ENCODE measurements around the gene RTN4RL1.

The RTN4RL1 gene

DNA sequence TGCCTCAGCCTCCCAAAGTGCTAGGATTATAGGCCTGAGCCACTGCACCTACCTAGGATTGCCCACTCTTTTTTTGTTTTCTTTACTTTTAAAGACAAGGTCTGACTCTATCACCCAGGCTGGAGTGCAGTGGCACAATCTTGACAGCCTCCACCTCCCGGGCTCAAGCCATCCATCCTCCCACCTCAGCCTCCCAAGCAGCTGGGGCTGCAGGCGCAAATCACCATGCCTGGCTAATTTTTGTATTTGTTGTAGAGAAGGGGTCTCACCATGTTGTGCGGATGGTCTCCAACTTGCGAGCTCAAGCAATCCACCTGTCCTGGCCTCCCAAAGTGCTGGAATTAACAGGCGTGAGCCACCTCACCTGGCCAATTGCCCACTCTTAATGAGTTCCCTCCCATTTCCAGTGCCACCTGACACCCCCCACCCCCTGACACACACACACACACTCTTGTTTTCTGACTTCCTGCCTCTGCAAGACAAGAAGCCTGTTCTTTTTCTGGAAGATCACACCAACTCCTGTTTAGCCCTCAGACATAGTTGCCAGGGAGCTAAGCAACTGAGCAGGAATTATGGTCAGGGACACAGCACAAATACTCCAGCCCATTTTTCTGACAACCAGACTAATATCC, 19.2 kb upstream of the RTN4RL1 start:
- no peak for DNase-seq

- no peak for DNase-seq
These were observed 18.7 kb upstream of the RTN4RL1 start for GRCh38 chr17:2043785-2044184.

- DNase-seq: no peak
These were observed 17.8 kb upstream of the RTN4RL1 start for GRCh38 chr17:2042933-2043332.

DNA sequence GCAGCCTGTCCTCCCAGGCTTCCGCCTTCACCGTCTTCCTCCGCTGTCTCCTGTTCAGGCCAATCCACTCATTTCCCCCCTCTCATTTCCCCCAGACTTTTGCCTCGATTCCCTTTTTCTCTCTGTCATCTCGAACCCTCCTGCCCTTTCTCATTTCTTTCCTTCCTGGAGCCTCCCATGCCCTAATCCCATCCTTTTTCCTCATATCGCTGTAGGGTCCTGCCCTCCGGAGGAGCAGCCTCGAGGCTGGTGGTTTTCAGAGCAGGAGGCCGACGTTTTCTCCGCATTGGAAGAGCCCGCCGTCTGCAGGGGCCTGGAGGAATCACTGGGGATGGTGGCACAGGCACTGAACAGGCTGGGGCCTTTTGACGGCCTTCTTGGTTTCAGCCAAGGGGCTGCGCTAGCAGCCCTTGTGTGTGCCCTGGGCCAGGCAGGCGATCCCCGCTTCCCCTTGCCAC, 17.3 kb upstream of the RTN4RL1 start:
- DNase-seq: no peak

DNA sequence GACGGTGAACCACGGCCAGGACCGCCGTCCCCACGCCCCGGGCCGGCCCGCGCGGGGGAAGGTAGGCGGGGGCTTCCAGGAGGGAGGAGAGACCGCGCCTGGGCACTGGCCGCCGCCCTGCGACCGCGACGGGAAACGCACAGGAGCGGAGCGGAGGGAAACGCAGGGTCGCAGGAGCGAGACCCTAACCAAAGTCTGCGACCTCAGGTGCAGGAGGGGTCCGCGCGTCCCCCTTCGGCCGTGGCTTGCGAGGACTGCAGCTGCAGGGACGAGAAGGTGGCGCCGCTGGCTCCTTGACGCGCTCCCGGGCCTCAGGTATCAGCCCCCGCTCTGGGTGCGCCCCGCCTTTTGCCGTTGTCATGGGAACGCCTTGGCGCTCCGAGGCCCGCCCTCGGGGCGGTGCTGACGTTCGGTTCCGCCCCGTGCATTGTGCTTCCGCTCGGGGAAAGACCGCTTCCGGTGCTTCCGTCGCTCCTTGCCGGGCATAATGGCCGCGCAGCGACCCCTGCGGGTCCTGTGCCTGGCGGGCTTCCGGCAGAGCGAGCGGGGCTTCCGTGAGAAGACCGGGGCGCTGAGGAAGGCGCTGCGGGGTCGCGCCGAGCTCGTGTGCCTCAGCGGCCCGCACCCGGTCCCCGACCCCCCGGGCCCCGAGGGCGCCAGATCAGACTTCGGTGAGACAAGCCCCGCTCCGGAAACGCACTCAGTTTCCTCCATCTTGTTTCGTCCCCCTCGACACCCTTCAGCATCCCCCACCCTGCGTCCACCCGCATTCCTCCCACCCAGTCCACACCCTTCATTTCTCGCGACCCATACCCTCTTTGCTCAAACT, 16.6 kb upstream of the RTN4RL1 start, which contains the start of gene OVCA2:
Gene OVCA2 (plus strand): TSS at position 462 of the 829 bp plus-strand sequence. CDS start 26 bp downstream, at position 488.
- peak; percentile 88 for DNase-seq

- no peak for DNase-seq
These were observed 15.9 kb upstream of the RTN4RL1 start for GRCh38 chr17:2040942-2041560.

DNA sequence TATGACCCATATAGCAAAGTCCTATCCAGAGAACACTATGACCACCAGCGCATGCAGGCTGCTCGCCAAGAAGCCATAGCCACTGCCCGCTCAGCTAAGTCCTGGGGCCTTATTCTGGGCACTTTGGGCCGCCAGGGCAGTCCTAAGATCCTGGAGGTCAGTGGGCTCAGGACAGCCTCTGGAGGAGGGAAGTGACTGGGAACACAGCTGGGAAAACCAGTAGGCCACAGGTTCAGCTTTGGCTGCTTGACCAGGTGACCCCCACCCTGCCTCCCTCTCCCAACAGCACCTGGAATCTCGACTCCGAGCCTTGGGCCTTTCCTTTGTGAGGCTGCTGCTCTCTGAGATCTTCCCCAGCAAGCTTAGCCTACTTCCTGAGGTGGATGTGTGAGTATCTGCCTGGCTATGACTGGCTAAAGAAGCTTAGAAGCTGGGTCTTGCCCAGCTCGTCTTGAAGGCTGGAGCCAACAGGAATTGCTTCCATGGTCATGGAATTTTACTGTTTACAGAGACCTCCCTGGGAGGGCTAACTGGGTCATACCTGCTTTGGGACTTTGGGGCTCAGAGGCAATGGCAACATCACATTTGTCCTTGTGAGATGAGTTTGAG, 15.2 kb upstream of the RTN4RL1 start:
- no peak for DNase-seq

- DNase-seq: peak; percentile 35
These were observed 12.0 kb upstream of the RTN4RL1 start for GRCh38 chr17:2037155-2037554.

GRCh38 chr17:2035541-2036488, 10.7 kb upstream of the RTN4RL1 start:
- no peak for DNase-seq

GRCh38 chr17:2034806-2035540, 9.8 kb upstream of the RTN4RL1 start:
- no peak for DNase-seq

- no peak for DNase-seq
These were observed 9.0 kb upstream of the RTN4RL1 start for GRCh38 chr17:2034157-2034556.

DNA sequence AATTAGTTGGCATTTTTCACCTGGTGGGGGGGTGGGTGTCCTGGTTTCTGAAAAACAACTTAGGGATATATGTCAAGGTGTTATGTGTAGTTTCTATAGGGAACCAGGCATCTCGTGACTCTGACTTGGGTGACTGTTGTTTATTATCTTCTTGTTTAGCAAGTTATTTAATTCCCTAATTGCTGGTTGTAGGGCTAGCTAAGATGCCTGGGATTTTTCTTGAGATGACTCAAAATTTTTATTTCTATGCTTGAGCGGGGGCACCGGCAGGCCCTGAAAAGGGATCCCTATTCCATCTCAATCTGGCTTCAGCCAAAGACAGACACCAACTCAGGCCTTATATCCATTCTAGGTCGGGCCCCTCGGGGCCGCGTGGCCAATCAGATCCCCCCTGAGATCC, 8.0 kb upstream of the RTN4RL1 start:
- no peak for DNase-seq

DNA sequence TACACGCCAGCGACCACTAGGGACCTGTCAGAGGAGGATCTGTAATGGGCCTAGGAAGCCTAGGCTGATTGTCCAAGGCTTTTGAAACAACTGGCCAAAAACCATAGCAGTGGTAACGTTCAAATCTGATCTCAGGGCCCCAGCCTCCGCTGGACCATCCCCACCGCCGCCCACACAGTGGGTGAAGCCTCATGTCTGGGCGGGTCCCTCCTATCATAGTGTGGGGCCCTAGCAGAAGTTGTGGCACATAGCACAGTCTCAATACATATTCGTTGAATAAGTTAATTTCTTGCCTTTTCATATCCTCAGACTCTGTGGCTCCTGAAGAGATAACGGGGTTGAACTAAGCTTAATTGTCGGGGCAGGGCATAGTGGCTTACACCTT, 5.6 kb upstream of the RTN4RL1 start:
- DNase-seq: no peak

DNA sequence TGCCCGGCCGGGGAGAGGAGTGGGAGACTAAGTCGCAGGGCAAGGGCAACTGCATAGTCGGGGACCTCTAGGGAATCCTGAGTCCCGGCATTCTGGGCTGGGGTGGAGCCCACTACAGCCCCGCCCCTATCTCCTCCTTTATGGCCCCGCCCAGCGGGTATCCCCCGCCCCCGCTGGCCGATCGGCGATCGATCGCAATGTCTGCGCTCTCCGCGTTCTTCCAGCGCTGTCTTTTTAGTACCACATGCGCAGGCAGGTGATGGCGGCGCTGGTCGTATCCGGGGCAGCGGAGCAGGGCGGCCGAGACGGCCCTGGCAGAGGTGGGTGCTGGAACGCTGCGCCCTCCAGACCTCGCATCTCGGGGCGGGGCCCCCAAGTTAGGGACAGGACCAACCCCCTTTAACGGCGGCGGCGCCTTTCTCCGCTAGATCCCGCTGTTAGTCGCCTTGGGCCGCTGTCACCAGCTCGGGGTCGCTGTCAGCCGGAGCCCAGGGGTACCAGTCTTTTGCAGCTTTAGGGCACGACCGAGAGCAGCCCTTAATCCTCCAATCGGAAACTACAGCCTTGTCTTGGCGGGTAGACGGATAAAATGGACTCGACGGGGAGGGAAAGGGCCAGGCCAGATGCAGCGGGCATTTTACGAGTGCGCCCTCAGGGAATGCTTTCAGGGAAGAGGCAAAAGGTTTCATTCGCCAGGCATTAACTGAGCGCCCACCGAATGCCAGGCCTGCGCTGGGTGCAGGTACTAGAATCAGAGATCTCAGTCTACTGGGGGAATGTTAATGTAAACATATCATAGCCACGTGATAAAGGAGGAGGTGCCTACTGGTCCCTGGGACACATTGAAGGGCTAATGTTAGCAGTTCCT, 5.0 kb upstream of the RTN4RL1 start, which contains the start of gene DPH1:
Gene DPH1 (plus strand): TSS at position 243 of the 868 bp plus-strand sequence. CDS start 17 bp downstream, at position 260.
- DNase-seq: peak; percentile 91

- no peak for DNase-seq
These were observed 3.6 kb upstream of the RTN4RL1 start for GRCh38 chr17:2028737-2029136.

GRCh38 chr17:2028234-2028614, 3.1 kb upstream of the RTN4RL1 start:
- no peak for DNase-seq

DNA sequence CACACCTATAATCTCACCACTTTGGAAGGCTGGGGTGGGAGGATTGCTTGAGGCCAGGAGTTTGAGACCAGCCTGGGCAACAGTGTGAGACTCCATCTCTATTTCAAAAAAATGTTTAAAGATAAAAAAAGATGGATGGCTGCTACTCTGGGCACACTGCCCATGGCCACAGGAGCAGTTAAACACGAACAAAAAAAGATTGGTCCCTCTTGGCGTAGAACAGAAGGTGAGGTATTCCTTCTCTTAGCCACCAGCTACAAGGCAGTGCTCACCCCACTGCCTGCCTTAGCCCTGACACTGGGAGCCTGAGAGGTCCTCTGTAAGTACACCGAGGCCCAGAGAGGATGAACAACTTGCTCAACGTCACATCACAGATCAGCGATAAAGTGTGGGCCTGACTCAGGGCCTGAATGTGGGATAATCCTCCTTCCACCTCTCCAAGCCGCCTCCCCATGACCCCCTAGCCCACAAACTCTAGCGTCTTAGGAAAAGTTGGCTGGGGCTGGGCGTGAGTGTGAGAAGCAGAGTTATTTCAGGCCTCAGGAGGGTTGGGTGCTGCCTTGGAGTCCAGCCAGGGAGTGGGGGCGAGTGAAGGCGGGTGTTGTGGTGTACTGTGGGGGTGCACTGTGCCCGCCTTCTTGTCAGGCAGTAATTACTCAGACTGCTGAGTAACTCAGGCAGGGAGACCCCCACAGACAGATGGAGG, 2.5 kb upstream of the RTN4RL1 start:
- no peak for DNase-seq

DNA sequence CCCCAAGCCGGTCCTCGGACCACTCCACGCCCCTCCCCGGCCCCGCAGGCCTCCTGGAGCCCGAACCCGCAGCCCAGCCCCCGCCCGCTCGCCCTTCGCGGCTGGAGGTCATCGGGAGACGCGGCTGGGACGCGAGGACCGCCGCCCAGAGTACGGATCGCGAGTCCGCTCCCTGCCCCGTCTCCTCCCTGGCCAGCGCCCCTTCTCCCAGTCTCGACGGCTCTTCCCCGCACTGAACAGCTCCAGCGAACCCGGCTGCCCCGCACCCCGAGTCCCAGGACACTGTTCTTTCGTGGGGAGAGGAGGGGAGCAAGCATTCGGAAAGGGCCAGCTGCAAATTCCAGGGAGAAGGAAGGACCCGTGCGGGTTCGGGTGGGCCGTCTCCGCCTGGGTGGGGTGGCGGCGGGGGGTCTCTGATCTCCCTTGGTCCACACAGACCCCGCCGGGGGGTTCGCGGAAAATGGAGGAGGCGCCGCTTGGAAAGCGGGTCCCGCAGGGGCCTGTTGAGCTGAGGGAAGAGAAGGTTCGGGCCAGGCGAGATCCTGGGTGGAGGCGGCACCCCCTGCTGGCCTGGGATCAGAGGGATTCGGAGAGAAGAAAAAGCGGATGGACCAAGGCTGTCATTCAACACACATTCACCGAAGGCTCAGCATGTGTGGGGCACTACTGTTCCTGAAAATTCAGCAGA, 632 bp upstream of the RTN4RL1 start:
- DNase-seq: peak; percentile 78
